ENCODE data around the gene CCR5. TPM values are rescaled to one million over a fixed set of nuclear protein-coding genes. Genes with fewer than 3 reads are reported as not detected.

The CCR5 gene
- total RNA-seq, 2 donors from 2014 or later: not detected

GRCh38 chr3:46356276-46356675 lies 14.5 kb upstream of the CCR5 start:
- no peak overlapping the region for H3K4me3 ChIP-seq (ENCODE audit: low read length)
- H3K4me1 ChIP-seq (ENCODE audit: control insufficient read depth, insufficient read depth, low read length): peaks cover 9% of the 10 kb centered on the region
- no peak overlapping the region for H3K9ac ChIP-seq (ENCODE audit: extremely low read depth, low read length, poor library complexity, severe bottlenecking)
- H3K36me3 Mint-ChIP-seq (ENCODE audit: low read depth): no peaks in the 10 kb centered on the region
- peaks cover 77% of the 10 kb centered on the region for H3K27me3 ChIP-seq (ENCODE audit: control insufficient read depth, insufficient read depth, low read length, poor library complexity, severe bottlenecking)
- peaks cover 75% of the 10 kb centered on the region for H3K27me3 Mint-ChIP-seq (ENCODE audit: insufficient read depth)
- H3K27ac ChIP-seq (ENCODE audit: low read depth, low read length): no peak overlapping the region
- no peak overlapping the region for H3K27ac Mint-ChIP-seq
- no peak for DNase-seq
- no peak overlapping the region for H3K4me3 Mint-ChIP-seq
- no peaks in the 10 kb centered on the region for H3K9me3 Mint-ChIP-seq
- WGBS, 2 experiments (ENCODE audit: insufficient coverage in 1 of 2, insufficient read length in 1 of 2): 81 to 84% methylated on average over 3 of the region's 3 CpGs
- no peaks in the 10 kb centered on the region for H3K9me3 ChIP-seq (ENCODE audit: control insufficient read depth, low read length)
- H3K4me1 Mint-ChIP-seq: peaks cover 24% of the 10 kb centered on the region
- H3K36me3 ChIP-seq (ENCODE audit: control insufficient read depth, insufficient read depth, low read length): no peaks in the 10 kb centered on the region
- no peak for TF ChIP-seq CTCF (conservative IDR thresholded peaks at IDR 0.05)

GRCh38 chr3:46356909-46357308 lies 13.8 kb upstream of the CCR5 start:
- H3K36me3 ChIP-seq (ENCODE audit: control insufficient read depth, insufficient read depth, low read length): no peaks in the 10 kb centered on the region
- Mint-ChIP-seq H3K4me1 (peaks cover 24% of the 10 kb centered on the region), H3K9me3 (no peaks in the 10 kb centered on the region), H3K27me3 (ENCODE audit: insufficient read depth) (peaks cover 69% of the 10 kb centered on the region), H3K36me3 (ENCODE audit: low read depth) (no peaks in the 10 kb centered on the region), H3K27ac (no peak overlapping the region), H3K4me3 (no peak overlapping the region)
- H3K4me3 ChIP-seq (ENCODE audit: low read length): no peak overlapping the region
- no peak for TF ChIP-seq CTCF (conservative IDR thresholded peaks at IDR 0.05)
- peaks cover 70% of the 10 kb centered on the region for H3K27me3 ChIP-seq (ENCODE audit: control insufficient read depth, insufficient read depth, low read length, poor library complexity, severe bottlenecking)
- H3K27ac ChIP-seq (ENCODE audit: low read depth, low read length): no peak overlapping the region
- no peak for DNase-seq
- peaks cover 9% of the 10 kb centered on the region for H3K4me1 ChIP-seq (ENCODE audit: control insufficient read depth, insufficient read depth, low read length)
- no peaks in the 10 kb centered on the region for H3K9me3 ChIP-seq (ENCODE audit: control insufficient read depth, low read length)
- WGBS, 2 experiments (ENCODE audit: insufficient coverage in 1 of 2, insufficient read length in 1 of 2): 92 to 98% methylated on average over 4 of the region's 4 CpGs
- no peak overlapping the region for H3K9ac ChIP-seq (ENCODE audit: extremely low read depth, low read length, poor library complexity, severe bottlenecking)

GRCh38 chr3:46358466-46358865 lies 12.3 kb upstream of the CCR5 start:
- no peak for DNase-seq
- Histone ChIP-seq H3K36me3 (ENCODE audit: control insufficient read depth, insufficient read depth, low read length) (no peaks in the 10 kb centered on the region), H3K4me3 (ENCODE audit: low read length) (no peak overlapping the region), H3K27ac (ENCODE audit: low read depth, low read length) (no peak overlapping the region), H3K9me3 (ENCODE audit: control insufficient read depth, low read length) (no peaks in the 10 kb centered on the region), H3K4me1 (ENCODE audit: control insufficient read depth, insufficient read depth, low read length) (peaks cover 9% of the 10 kb centered on the region), H3K27me3 (ENCODE audit: control insufficient read depth, insufficient read depth, low read length, poor library complexity, severe bottlenecking) (peaks cover 55% of the 10 kb centered on the region), H3K9ac (ENCODE audit: extremely low read depth, low read length, poor library complexity, severe bottlenecking) (no peak overlapping the region)
- Mint-ChIP-seq H3K4me1 (peaks cover 24% of the 10 kb centered on the region), H3K9me3 (no peaks in the 10 kb centered on the region), H3K27ac (no peak overlapping the region), H3K36me3 (ENCODE audit: low read depth) (no peaks in the 10 kb centered on the region), H3K4me3 (no peak overlapping the region), H3K27me3 (ENCODE audit: insufficient read depth) (peaks cover 55% of the 10 kb centered on the region)
- 97 to 100% methylated on average over 3 to 6 of the region's 6 CpGs for WGBS, 2 experiments (ENCODE audit: insufficient coverage in 1 of 2, insufficient read length in 1 of 2)
- TF ChIP-seq CTCF (conservative IDR thresholded peaks at IDR 0.05): no peak

All from endodermal cell (in vitro differentiated cells).